Activated naive CD8-positive, alpha-beta T cell treated with anti-CD3 and anti-CD28 coated beads, Interleukin-2, amount 50 U/mL, for 16 hours (primary cell): ENCODE data around the gene LTBP4.
"Not testable (repeated sequence)": the region's sequence is repeated elsewhere in the genome, so short reads cannot be mapped to it uniquely, and the experiment has no call there.

Source experiments
- DNase-seq: peaks from one replicate; pipeline ENCODE4 v3.0.0-alpha.2; 2020; ENCODE audit warnings: low read depth, low spot score

LTBP4 gene, protein sequence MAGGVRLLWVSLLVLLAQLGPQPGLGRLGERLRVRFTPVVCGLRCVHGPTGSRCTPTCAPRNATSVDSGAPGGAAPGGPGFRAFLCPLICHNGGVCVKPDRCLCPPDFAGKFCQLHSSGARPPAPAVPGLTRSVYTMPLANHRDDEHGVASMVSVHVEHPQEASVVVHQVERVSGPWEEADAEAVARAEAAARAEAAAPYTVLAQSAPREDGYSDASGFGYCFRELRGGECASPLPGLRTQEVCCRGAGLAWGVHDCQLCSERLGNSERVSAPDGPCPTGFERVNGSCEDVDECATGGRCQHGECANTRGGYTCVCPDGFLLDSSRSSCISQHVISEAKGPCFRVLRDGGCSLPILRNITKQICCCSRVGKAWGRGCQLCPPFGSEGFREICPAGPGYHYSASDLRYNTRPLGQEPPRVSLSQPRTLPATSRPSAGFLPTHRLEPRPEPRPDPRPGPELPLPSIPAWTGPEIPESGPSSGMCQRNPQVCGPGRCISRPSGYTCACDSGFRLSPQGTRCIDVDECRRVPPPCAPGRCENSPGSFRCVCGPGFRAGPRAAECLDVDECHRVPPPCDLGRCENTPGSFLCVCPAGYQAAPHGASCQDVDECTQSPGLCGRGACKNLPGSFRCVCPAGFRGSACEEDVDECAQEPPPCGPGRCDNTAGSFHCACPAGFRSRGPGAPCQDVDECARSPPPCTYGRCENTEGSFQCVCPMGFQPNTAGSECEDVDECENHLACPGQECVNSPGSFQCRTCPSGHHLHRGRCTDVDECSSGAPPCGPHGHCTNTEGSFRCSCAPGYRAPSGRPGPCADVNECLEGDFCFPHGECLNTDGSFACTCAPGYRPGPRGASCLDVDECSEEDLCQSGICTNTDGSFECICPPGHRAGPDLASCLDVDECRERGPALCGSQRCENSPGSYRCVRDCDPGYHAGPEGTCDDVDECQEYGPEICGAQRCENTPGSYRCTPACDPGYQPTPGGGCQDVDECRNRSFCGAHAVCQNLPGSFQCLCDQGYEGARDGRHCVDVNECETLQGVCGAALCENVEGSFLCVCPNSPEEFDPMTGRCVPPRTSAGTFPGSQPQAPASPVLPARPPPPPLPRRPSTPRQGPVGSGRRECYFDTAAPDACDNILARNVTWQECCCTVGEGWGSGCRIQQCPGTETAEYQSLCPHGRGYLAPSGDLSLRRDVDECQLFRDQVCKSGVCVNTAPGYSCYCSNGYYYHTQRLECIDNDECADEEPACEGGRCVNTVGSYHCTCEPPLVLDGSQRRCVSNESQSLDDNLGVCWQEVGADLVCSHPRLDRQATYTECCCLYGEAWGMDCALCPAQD (N-terminal part only)

DNA sequence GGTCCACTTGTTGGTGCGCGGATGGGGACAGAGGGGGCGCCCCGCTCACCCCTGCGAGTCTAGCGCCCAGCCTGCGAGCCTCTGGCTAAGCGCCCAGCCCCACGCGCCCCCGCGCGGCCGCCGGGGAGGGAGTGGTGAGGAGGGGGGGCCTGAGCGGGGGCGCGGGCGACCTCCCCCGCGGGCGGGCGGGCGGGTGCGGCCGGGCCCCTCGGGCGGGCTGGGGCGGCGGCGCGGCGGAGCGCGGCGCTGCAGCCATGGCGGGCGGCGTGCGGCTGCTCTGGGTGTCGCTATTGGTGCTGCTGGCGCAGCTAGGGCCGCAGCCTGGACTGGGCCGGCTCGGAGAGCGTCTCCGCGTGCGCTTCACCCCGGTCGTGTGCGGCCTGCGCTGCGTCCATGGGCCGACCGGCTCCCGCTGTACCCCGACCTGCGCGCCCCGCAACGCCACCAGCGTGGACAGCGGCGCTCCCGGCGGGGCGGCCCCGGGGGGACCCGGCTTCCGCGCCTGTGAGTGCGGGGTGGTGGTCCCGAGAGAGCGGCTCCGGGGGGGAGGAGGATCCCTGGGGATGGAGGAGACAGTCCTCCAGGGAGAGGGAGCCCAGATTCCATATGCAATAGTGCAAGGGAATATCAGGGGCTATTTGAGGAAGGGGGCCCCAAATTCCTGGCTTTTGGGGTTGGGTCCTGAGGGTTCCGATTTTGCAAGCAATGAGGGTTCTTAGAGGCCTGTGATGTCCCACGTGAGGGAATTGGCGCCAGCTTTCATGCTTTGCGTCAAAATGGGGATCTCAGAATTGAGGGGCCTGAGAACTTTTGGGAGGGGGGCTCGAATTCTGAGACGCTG is at the start of gene LTBP4:
TSS of gene LTBP4 (plus strand) at position 236 of the 841 bp plus-strand sequence. CDS start at position 255, 19 bp downstream.
- no peak for DNase-seq

DNA sequence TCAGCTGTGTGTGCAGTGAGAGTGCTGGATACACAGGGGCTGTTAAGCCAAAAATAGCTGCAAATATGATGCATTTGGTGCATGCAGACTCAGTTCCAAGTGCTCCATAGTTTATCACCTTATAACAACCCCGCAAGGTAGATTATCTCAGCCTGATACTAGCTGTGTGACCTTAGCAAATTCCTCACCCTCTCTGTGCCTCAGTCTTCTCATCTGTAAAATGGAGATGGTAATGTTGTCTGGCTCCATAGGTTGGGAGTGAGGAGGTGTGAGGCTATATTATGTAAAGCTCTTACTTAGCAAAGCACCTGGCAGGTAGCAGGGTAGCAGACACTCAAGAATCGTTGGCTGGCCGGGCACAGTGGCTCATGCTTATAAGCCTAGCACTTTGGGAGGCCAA is 48.3 kb upstream of the LTBP4 start:
- DNase-seq: no peak

DNA sequence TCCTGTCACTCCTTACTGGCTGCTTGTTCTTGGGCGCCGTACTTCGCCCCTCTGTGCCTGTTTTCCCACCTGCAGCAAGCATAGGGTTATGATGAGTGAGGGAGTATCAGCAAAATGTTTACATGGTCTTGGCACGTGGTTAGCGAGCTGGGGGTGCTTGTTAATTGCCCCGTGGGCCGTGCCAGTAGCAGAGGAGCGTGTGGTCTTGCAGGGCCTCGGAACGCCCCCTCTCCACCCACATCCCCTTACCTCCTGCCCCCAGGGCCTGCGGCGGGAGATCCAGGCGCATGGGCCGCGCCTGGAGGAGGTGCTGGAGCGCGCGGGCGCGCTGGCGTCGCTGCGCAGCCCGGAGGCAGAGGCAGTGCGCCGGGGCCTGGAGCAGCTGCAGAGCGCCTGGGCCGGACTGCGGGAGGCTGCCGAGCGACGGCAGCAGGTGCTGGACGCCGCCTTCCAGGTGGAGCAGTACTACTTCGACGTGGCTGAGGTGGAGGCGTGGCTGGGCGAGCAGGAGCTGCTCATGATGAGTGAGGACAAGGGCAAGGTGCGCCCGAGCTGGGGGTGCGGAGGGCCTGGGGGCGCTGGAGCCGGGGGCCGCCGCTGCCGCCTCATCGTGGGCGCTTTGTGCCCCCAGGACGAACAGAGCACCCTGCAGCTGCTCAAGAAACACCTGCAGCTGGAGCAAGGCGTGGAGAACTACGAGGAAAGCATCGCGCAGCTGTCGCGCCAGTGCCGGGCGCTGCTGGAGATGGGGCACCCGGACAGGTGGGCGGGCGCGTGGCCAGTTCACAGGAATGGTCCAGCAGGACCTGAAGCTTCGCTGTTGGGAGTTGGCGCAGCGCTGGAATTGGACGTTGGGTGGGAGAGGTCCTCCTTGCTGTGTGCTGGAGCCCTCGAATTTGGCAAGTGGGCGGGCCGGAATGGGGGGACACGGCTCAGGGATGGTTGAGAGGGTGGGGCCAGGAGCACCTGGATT is 47.0 kb upstream of the LTBP4 start:
- DNase-seq: no peak

DNA sequence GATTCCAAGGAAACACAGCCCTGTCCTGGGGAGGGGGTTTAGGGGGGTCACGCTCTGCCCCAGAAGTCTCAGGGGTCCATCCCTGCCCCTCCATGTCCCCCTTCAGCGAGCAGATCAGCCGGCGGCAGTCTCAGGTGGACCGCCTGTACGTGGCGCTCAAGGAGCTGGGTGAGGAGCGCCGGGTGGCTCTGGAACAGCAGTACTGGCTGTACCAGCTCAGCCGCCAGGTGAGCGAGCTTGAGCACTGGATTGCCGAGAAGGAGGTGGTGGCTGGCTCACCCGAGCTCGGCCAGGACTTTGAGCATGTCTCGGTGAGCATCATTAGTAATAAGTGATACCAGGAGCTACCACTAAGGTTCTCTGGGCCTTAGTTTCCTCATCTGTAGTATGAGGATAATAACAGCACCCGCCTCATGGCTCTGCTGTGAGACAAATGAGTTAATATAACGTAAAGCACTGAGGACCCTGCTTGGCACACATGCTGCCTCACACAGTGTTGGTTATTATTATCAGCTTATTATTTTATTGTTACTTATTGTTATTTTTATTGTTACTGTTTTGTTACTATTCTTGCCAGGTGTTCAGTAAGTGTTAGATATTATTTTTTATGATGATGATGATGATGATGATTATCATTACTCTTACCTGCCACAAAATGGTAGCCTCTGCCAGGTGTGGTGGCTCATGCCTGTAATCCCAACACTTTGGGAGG is 45.0 kb upstream of the LTBP4 start:
- DNase-seq: no peak

DNA sequence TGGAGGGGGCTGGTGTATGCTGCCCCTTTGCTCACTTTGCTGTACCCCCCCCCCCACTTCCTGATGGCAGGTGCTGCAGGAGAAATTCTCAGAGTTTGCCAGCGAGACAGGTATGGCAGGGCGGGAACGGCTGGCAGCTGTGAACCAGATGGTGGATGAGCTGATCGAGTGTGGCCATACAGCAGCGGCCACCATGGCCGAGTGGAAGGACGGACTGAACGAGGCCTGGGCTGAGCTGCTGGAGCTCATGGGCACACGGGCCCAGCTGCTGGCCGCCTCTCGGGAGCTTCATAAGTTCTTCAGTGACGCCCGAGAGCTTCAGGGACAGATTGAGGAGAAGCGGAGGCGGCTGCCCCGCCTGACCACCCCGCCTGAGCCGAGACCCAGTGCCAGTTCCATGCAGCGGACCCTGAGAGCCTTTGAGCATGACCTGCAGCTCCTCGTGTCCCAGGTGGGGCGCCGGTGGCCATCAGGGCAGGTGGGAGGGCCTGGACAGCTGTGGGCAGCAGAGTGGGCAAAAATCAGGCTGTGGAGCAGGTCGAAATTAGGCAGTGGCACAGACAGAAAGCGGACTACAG is 44.1 kb upstream of the LTBP4 start:
- no peak for DNase-seq

DNA sequence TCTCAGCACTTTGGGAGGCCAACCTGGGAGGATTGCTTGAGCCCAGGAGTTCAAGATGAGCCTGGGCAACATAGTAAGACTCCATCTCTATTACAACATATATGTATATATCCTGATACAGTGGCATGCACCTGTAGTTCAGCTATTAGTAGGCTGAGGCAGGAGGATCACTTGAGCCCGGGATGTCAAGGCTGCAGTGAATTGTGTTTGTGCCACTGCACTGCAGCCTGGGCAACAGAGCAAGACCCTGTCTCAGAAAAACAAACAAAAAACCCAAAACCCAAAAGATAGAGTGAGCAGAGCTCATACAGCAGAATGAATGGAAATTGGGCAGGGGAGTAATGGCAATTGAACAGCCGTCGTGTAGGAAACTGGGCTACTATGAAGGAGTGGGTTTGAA is 41.8 kb upstream of the LTBP4 start:
- DNase-seq: no peak

DNA sequence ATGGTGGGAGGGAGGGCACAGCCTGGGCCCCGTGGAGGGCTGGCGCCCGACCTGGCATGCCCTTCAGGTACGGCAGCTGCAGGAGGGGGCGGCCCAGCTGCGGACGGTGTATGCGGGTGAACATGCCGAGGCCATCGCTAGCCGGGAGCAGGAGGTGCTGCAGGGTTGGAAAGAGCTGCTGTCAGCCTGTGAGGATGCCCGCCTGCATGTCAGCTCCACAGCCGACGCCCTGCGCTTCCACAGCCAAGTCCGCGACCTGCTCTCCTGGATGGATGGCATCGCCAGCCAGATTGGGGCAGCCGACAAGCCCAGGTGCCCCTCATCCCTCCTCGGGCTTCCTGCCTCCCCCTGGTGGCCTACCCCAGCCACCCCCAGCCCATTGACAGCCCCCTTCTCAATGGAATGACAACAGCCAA is 41.1 kb upstream of the LTBP4 start:
- no peak for DNase-seq

DNA sequence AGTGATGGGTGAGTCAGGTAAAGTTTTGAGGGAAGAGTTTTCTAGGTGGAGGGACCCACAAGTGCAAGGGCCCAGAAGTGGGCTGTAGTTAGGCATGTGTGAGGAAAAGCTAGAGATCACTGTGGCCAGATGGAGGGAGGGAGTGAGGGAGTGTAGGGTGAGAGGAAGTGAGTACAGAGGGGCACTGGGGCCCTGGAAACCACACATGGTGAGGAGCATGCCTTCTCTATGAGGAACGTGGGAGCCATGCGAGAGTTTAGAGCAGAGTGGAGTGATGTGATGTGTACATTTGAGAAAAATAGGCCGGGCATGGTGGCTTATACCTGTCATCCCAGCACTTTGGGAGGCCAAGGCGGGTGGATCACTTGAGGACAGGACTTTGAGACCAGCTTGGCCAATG is 39.2 kb upstream of the LTBP4 start:
- DNase-seq: no peak

DNA sequence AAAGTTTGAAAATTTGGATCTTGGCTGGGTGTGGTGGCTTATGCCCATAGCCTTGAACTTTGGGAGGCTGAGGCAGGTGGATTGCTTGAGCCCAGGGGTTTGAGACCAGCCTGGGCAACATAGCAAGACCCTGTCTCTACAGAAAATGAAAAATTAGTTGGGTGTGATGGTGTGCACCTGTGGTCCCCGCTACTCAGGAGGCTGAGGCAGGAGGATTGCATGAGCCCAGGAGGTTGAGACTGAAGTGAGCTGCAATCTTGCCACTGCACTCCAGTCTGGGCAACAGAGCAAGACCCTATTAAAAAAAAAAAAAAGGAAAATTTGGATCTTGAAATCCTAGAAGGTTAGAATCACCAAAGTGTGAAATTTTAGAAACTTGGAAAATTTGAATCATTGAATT is 36.6 kb upstream of the LTBP4 start:
- DNase-seq: not testable (repeated sequence)

DNA sequence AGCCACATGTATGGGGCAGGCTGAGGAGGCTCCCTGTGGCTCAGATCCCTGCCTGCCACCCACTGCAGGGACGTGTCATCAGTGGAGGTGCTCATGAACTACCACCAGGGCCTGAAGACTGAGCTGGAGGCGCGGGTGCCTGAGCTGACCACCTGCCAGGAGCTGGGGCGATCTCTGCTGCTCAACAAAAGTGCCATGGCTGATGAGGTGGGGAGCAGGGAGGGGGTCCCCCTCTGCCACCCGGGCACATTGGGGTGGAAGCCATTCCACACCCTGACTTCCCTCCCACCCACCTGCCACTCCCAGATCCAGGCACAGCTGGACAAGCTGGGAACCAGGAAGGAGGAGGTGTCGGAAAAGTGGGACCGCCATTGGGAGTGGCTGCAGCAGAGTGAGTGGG is 35.8 kb upstream of the LTBP4 start:
- DNase-seq: no peak

DNA sequence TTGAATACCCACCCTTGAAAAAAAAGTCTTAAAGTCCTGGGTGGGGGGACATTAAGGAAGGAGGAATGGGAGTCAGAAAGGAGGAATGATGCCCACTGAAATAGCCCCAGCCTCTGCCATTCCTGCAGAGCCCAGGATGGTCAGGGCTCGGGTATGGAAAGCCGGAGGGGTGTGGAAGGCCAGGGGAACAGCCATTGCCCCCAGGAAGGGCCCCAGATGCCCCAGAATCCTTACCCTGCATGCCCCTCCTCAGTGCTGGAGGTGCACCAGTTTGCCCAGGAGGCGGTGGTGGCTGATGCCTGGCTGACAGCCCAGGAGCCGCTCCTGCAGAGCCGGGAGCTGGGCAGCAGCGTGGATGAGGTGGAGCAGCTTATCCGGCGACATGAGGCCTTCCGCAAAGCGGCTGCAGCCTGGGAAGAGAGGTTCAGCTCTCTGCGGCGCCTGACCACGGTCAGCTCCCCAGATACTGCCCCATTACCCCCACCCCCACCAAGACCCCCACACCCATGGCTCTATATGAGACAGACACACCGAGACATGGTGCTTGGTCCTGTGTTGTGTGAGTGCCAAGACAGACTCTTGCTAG is 35.2 kb upstream of the LTBP4 start:
- DNase-seq: no peak

DNA sequence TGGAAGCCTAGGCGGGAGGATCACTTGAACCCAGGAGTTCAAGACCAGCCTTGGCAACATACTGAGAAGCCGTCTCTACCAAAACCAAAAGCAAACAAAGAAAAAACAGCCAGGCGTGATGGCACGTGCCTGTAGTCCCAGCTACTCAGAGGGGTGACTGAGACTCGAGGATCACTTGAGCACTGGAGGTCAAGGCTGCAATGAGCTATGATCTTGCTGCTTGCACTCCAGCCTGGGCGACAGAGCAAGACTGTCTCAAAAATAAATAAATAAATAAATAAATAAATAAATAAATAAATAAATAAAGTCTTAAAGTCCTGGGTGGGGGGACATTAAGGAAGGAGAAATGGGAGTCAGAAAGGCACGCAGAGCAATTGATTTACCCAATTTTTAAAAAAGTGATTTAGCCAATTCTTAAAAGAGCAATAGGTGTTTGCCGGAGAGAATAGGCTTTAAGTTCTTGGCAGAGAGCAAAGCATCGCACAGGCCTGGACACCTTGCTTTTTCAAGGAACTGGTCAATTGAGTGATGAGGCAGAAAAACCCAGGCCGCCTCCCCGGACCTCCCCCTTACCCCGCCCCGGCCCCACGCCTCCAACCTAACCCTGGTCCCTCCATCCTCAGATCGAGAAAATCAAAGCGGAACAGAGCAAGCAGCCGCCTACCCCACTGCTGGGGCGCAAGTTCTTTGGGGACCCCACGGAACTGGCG is 34.0 kb upstream of the LTBP4 start:
- DNase-seq: no peak

DNA sequence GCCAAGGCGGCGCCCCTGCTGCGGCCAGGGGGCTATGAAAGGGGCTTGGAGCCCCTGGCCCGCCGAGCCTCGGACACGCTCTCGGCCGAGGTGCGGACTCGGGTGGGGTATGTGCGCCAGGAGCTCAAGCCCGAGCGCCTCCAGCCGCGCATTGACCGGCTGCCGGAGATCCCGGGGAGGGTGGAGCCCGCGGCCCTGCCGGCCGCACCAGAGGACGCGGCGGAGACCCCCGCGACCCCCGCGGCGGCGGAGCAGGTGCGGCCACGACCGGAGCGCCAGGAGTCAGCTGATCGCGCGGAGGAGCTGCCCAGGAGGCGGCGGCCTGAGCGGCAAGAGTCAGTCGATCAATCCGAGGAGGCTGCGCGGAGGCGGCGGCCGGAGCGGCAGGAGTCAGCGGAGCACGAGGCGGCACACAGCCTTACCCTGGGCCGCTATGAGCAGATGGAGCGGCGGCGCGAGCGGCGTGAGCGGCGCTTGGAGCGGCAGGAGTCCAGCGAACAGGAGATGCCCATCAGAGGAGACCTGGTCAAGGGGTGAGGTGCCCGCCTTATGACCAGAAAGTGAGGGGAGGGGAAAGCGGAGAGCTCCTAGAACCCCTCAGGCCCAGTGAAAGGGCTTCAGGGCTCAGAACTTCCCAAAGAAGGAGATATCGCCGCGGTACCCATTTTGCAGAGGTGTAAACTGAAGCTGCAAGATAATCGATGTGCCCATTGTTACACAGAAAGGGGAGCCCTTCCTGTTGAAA is 33.2 kb upstream of the LTBP4 start:
- no peak for DNase-seq

DNA sequence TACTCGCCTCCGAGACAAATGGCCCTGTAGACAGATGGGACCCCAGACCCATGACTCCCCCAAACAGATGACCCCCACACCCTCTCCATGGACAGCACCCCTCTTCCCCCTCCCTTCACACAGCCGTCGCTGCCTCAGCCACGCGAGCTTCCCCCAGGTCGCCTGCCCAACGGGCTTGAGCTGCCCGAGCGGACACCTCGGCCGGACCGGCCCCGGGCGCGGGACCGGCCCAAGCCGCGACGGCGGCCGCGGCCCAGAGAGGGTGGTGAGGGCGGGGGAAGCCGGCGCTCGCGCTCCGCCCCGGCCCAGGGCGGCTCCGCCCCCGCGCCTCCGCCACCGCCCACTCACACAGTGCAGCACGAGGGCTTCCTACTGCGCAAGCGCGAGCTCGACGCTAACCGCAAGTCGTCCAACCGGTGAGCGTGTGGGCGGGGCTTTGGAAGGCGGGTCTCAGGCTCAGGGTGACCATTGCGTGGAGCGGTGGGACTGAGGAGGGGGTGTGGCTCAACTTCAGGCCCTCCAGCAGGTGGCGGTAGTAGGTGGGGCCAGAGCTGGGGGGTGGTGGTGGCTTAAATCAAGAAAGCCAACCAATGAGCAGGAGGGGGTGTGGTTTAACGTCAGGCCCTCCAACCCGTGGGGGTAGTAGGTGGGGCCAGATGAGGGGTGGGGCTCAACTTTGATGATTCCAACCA is 30.7 kb upstream of the LTBP4 start:
- DNase-seq: peak; percentile 81

DNA sequence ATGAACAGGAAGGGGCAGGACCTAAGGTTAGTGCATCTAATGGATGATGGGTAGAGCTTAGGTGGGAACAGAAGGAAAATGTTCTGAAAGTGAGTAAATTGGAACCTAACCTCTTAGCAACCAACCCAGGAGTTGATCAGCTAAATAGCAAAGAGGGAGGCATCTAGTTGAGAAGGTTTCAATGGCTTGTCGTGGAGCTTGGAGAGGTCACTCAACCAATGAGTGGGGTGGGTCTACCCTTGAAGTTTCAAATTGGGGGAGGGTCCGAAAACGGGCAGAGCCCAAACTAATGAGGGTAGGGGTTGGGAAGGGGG is 30.2 kb upstream of the LTBP4 start:
- DNase-seq: no peak

DNA sequence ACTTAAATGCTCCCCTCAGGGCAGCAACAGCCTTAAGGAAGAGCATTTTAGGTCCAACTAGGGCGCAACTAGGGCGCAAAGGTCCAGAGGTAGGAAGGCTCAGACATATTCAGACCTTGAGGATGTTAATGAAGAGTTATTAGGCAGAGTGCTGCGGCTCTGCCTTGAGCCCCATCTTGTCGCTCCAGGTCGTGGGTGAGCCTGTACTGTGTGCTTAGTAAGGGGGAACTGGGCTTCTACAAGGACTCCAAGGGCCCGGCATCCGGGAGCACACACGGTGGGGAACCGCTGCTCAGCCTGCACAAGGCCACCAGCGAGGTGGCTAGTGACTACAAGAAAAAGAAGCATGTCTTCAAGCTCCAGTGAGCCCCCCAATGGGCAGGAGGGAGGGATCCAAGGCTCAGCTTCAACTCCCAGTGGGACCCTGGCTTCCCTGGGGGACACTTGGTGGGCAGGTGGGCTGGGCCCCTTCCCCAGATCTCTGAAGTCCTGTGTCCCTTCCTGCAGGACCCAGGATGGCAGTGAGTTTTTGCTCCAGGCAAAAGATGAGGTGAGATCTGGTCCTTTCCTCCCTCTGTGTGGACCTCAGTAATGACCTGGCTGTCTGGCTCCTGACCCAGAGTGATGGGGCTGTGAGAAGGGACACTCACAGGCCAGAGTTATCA is 29.2 kb upstream of the LTBP4 start:
- DNase-seq: no peak
